ENCODE measurements around the gene SEL1L3. TPM values are rescaled to one million over a fixed set of nuclear protein-coding genes. Genes with fewer than 3 reads are reported as not detected.

The SEL1L3 gene
- total and polyA plus RNA-seq, 7 donors = 3.5 to 65.6 (median 8.1) TPM

- Histone ChIP-seq H3K4me1 (no peaks in the 10 kb centered on the region), H3K4me3 (no peak overlapping the region), H3K27ac (no peak overlapping the region), H3K9me3 (no peaks in the 10 kb centered on the region), H3K27me3 (no peaks in the 10 kb centered on the region), H3K36me3 (no peaks in the 10 kb centered on the region)
- intact Hi-C loops (cut with DNase I) = no loop called here
- 76 to 84% methylated on average over 1 of the region's 1 CpG for WGBS, 2 donors
- TF ChIP-seq POLR2A (IDR thresholded peaks at IDR 0.05) = no peak
- no peak for TF ChIP-seq CTCF (IDR thresholded peaks at IDR 0.05)
- no peak for TF ChIP-seq POLR2AphosphoS5 (IDR thresholded peaks at IDR 0.05)
- no peak for TF ChIP-seq EP300 (IDR thresholded peaks at IDR 0.05)
- no peak for DNase-seq
These were observed 91.9 kb downstream of the SEL1L3 start for GRCh38 chr4:25770847-25771246.

DNA sequence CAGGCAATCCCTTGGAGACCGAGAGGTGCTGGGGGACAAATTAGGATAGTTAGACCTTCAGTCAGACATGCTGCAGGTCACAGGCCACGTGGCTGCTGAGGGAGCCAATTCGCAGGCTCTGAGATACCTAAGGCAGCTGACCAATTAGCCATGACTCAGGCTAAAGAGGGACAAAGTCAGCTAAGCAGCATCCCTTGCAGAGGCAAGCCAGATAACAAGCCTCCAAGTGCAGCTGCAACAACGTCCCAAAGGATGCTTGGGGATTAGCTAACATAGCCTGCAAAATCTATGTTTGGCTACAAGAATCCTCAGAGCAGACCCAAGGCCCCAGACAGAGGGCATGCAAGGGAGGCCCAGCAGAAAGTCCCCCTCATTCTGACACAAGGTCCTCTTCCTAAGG, 93.5 kb downstream of the SEL1L3 start:
- no peak overlapping the region for H3K4me3 ChIP-seq
- H3K36me3 ChIP-seq = no peaks in the 10 kb centered on the region
- no peaks in the 10 kb centered on the region for H3K9me3 ChIP-seq
- DNase-seq = no peak
- no peaks in the 10 kb centered on the region for H3K4me1 ChIP-seq
- TF ChIP-seq POLR2AphosphoS5 (IDR thresholded peaks at IDR 0.05) (no peak), EP300 (IDR thresholded peaks at IDR 0.05) (no peak), POLR2A (IDR thresholded peaks at IDR 0.05) (no peak), CTCF (IDR thresholded peaks at IDR 0.05) (no peak)
- 63 to 66% methylated on average over 4 of the region's 4 CpGs for WGBS, 2 donors
- intact Hi-C loops (cut with DNase I) = loop anchor here (2.0 kb wide), 1 partner anchor 328 kb away; no protein-coding TSS in a partner anchor
- no peaks in the 10 kb centered on the region for H3K27me3 ChIP-seq
- no peak overlapping the region for H3K27ac ChIP-seq

- DNase-seq = no peak
- Histone ChIP-seq H3K4me3 (no peak overlapping the region), H3K4me1 (no peaks in the 10 kb centered on the region), H3K27me3 (no peaks in the 10 kb centered on the region), H3K9me3 (no peaks in the 10 kb centered on the region), H3K36me3 (no peaks in the 10 kb centered on the region), H3K27ac (no peak overlapping the region)
- whole genome bisulfite sequencing, 2 donors = 51 to 67% methylated on average over 8 of the region's 8 CpGs
- TF ChIP-seq EP300 (IDR thresholded peaks at IDR 0.05) (no peak), POLR2A (IDR thresholded peaks at IDR 0.05) (no peak), POLR2AphosphoS5 (IDR thresholded peaks at IDR 0.05) (no peak), CTCF (IDR thresholded peaks at IDR 0.05) (peak in 3 of 4 experiments; percentile 38 to 61 (median 59))
- intact Hi-C loops (cut with DNase I) = loop anchor here (2.0 kb wide), 1 partner anchor 327 kb away; no protein-coding TSS in a partner anchor
These were observed 94.7 kb downstream of the SEL1L3 start for GRCh38 chr4:25767877-25768725.

DNA sequence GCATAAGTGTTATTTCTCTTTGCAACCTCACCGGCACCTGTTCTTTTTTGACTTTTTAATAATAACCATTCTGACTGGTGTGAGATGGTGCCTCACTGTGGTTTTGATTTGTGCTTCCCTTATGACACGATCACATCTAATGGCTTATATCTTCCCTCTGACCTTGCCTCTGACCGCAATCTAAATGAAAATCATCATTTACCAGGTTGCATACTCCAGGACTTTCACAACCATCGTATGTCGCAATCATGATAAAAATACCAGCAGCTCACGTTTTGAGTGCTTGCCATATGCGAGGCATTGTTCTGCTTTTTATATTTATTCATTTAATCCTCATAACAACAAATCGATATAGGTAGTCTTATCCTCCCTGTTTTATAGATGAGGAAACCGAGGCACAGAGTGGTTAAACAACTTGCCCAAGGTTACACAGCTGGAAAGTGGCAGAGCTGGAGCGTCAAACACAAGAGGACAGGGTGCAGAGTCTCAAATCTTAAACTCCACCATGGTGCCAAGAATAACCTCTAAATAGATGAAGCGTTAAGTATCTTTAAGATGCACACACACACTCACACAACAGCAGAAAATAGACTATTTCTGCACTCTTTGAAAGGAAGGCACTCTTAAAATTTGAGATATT, 102.2 kb downstream of the SEL1L3 start:
- Histone ChIP-seq H3K27ac (no peak overlapping the region), H3K4me1 (no peaks in the 10 kb centered on the region), H3K27me3 (no peaks in the 10 kb centered on the region), H3K4me3 (no peak overlapping the region), H3K36me3 (no peaks in the 10 kb centered on the region), H3K9me3 (no peaks in the 10 kb centered on the region)
- DNase-seq = no peak
- WGBS, 2 donors = 90 to 93% methylated on average over 11 of the region's 11 CpGs
- intact Hi-C loops (cut with DNase I) = no loop called here
- TF ChIP-seq POLR2AphosphoS5 (IDR thresholded peaks at IDR 0.05) (no peak), POLR2A (IDR thresholded peaks at IDR 0.05) (no peak), CTCF (IDR thresholded peaks at IDR 0.05) (no peak), EP300 (IDR thresholded peaks at IDR 0.05) (no peak)

Measured in sigmoid colon (tissue), 7 donors.